DMS 273 (cell line): ENCODE results near the gene ITPR1.

Source experiments
- DNase-seq: peaks from one replicate; lab custom pipeline; 2025; ENCODE audit not compliant: unreplicated experiment; lab: John Stamatoyannopoulos, UW

Gene ITPR1

GRCh38 chr3:4633078-4634004 is 140.2 kb downstream of the ITPR1 start:
- peak; percentile 66 for DNase-seq

GRCh38 chr3:4634894-4635293 is 141.7 kb downstream of the ITPR1 start:
- DNase-seq: no peak

- no peak for DNase-seq
Measured at GRCh38 chr3:4637265-4637664, 144.1 kb downstream of the ITPR1 start.

GRCh38 chr3:4641863-4642563 is 148.9 kb downstream of the ITPR1 start:
- no peak for DNase-seq

GRCh38 chr3:4642611-4643010 is 149.5 kb downstream of the ITPR1 start:
- no peak for DNase-seq

- DNase-seq: no peak
Measured at GRCh38 chr3:4643904-4644547, 150.9 kb downstream of the ITPR1 start.

- DNase-seq: no peak
Measured at GRCh38 chr3:4644951-4645350, 151.8 kb downstream of the ITPR1 start.

GRCh38 chr3:4645468-4645867 is 152.3 kb downstream of the ITPR1 start:
- no peak for DNase-seq

GRCh38 chr3:4647411-4647810 is 154.3 kb downstream of the ITPR1 start:
- DNase-seq: no peak

- DNase-seq: no peak
Measured at GRCh38 chr3:4655145-4656045, 162.2 kb downstream of the ITPR1 start.

GRCh38 chr3:4656059-4656458 is 162.9 kb downstream of the ITPR1 start:
- DNase-seq: peak; percentile 72

- DNase-seq: no peak
Measured at GRCh38 chr3:4656626-4657328, 163.6 kb downstream of the ITPR1 start.

GRCh38 chr3:4660936-4661335 is 167.8 kb downstream of the ITPR1 start:
- DNase-seq: no peak

GRCh38 chr3:4664412-4664811 is 171.3 kb downstream of the ITPR1 start:
- DNase-seq: peak; percentile 2

GRCh38 chr3:4665197-4665596 is 172.0 kb downstream of the ITPR1 start:
- no peak for DNase-seq

GRCh38 chr3:4666071-4666470 is 172.9 kb downstream of the ITPR1 start:
- no peak for DNase-seq

GRCh38 chr3:4670352-4670751 is 177.2 kb downstream of the ITPR1 start:
- DNase-seq: peak; percentile 9

- peak; percentile 25 for DNase-seq
Measured at GRCh38 chr3:4672725-4673275, 179.7 kb downstream of the ITPR1 start.

GRCh38 chr3:4674216-4674615 is 181.1 kb downstream of the ITPR1 start:
- no peak for DNase-seq

GRCh38 chr3:4675704-4676103 is 182.6 kb downstream of the ITPR1 start:
- no peak for DNase-seq
